ENCODE measurements around the gene MAML3.

DNA sequence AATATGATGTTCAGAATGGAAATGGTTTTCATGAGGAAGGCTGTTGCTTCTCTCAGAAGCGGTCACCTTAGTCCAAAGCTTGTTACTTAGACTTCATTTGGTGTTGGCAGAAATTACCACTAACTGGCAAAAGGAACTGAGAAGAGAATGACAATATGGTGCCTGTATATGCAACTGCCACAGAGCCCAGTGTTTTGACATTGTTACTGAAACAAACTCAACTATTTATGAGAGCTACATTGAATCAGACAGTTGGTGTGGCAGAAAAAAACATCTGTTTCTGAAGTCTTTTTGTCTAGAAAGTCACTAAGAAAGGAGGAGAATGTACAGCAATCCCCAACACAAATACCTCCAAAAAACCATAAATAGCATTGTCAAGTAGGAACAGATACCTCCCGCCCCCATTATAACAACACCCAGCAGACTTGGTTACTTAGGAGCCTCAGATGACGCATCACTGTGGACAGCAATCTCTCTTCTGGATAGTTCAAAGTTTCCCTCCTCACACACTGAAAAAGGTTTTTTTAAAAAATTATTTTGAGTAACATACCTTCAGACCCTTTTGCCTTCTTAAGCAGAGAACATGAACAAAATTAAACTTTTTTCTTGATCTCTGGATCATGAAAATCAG is 92.2 kb downstream of the MAML3 start:
- TF ChIP-seq, protein P1, sequence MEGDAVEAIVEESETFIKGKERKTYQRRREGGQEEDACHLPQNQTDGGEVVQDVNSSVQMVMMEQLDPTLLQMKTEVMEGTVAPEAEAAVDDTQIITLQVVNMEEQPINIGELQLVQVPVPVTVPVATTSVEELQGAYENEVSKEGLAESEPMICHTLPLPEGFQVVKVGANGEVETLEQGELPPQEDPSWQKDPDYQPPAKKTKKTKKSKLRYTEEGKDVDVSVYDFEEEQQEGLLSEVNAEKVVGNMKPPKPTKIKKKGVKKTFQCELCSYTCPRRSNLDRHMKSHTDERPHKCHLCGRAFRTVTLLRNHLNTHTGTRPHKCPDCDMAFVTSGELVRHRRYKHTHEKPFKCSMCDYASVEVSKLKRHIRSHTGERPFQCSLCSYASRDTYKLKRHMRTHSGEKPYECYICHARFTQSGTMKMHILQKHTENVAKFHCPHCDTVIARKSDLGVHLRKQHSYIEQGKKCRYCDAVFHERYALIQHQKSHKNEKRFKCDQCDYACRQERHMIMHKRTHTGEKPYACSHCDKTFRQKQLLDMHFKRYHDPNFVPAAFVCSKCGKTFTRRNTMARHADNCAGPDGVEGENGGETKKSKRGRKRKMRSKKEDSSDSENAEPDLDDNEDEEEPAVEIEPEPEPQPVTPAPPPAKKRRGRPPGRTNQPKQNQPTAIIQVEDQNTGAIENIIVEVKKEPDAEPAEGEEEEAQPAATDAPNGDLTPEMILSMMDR (IDR thresholded peaks at IDR 0.05; ENCODE audit: low read depth, low read length) = no peak
- TF ChIP-seq MYC (IDR thresholded peaks at IDR 0.05; ENCODE audit: low read depth, low read length) = no peak
- TF ChIP-seq POLR2A (IDR thresholded peaks at IDR 0.05; ENCODE audit: extremely low read depth, insufficient read length) = no peak
- TF ChIP-seq, protein P2, sequence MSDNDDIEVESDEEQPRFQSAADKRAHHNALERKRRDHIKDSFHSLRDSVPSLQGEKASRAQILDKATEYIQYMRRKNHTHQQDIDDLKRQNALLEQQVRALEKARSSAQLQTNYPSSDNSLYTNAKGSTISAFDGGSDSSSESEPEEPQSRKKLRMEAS (IDR thresholded peaks at IDR 0.05; ENCODE audit: low read depth, low read length) = no peak

Data from NB4 (cell line).